Measurements from ENCODE around the gene SYNPO.

DNA sequence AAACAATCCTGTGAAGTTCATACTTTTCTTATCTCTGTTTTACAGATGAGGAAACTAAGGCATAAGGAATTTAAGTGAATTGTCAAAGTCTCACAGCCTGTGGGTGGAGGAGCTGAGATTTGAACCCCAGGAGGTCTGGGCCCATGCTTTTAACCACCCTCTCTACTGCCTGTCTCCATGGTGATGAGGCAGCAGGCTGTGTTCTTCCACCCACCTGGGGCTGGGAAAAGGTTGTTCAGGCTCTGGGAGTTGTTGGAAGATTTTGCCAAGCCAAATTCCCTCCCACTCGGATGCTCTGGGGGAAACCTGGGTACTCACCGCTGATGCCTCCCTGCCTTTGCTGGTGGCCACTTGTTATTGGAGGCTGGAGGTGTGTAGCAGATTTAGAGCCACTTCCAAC lies 18.3 kb upstream of the SYNPO start:
- TF ChIP-seq, protein P1, sequence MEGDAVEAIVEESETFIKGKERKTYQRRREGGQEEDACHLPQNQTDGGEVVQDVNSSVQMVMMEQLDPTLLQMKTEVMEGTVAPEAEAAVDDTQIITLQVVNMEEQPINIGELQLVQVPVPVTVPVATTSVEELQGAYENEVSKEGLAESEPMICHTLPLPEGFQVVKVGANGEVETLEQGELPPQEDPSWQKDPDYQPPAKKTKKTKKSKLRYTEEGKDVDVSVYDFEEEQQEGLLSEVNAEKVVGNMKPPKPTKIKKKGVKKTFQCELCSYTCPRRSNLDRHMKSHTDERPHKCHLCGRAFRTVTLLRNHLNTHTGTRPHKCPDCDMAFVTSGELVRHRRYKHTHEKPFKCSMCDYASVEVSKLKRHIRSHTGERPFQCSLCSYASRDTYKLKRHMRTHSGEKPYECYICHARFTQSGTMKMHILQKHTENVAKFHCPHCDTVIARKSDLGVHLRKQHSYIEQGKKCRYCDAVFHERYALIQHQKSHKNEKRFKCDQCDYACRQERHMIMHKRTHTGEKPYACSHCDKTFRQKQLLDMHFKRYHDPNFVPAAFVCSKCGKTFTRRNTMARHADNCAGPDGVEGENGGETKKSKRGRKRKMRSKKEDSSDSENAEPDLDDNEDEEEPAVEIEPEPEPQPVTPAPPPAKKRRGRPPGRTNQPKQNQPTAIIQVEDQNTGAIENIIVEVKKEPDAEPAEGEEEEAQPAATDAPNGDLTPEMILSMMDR (IDR thresholded peaks at IDR 0.05; ENCODE audit: low read depth, low read length, poor library complexity, severe bottlenecking) = no peak
- no peak for TF ChIP-seq EZH2phosphoT487 (IDR thresholded peaks at IDR 0.05; ENCODE audit: borderline replicate concordance, low read length)

All from DOHH2 (cell line).